Measurements from ENCODE around the gene MTERF1.

The MTERF1 gene

GRCh38 chr7:91835826-91836368, 44.6 kb downstream of the MTERF1 start:
- DNase-seq (ENCODE audit: low read depth in 2 of 2): peak in 1 of 2 experiments; percentile 6

- no peak for DNase-seq (ENCODE audit: low read depth in 2 of 2)
Observed at GRCh38 chr7:91835091-91835825, 45.2 kb downstream of the MTERF1 start.

GRCh38 chr7:91832493-91833045, 47.9 kb downstream of the MTERF1 start:
- no peak for DNase-seq (ENCODE audit: low read depth in 2 of 2)

GRCh38 chr7:91827169-91827568, 53.3 kb downstream of the MTERF1 start:
- no peak for DNase-seq (ENCODE audit: low read depth in 2 of 2)

GRCh38 chr7:91826377-91826776, 54.1 kb downstream of the MTERF1 start:
- peak in 1 of 2 experiments; percentile 21 for DNase-seq (ENCODE audit: low read depth in 2 of 2)

- no peak for DNase-seq (ENCODE audit: low read depth in 2 of 2)
Observed at GRCh38 chr7:91824201-91824600, 56.3 kb downstream of the MTERF1 start.

All from fibroblast of skin of left quadriceps (primary cell).